Measurements from ENCODE around the gene AMPD2. TPM values are rescaled to one million over a fixed set of nuclear protein-coding genes. Genes with fewer than 3 reads are reported as not detected.

AMPD2 gene
- total RNA-seq, 1 donor from 2014 or later = 91.6 TPM

- Mint-ChIP-seq H3K27me3 (no peaks in the 10 kb centered on the region), H3K4me3 (ENCODE audit: low read depth) (no peak overlapping the region), H3K36me3 (ENCODE audit: insufficient read depth) (peaks cover 4% of the 10 kb centered on the region), H3K27ac (no peak overlapping the region), H3K9me3 (ENCODE audit: low read depth) (no peaks in the 10 kb centered on the region), H3K4me1 (ENCODE audit: low read depth) (peaks cover 15% of the 10 kb centered on the region)
- TF ChIP-seq CTCF (IDR thresholded peaks at IDR 0.05; ENCODE audit: unreplicated experiment) = no peak
- no peak for DNase-seq (ENCODE audit: low spot score, unreplicated experiment)
Observed at GRCh38 chr1:109624201-109625010, 4.8 kb downstream of the AMPD2 start.

- Mint-ChIP-seq H3K36me3 (ENCODE audit: insufficient read depth) (peaks cover 4% of the 10 kb centered on the region), H3K4me1 (ENCODE audit: low read depth) (peaks cover 10% of the 10 kb centered on the region), H3K27ac (no peak overlapping the region), H3K27me3 (no peaks in the 10 kb centered on the region), H3K9me3 (ENCODE audit: low read depth) (no peaks in the 10 kb centered on the region), H3K4me3 (ENCODE audit: low read depth) (no peak overlapping the region)
- no peak for TF ChIP-seq CTCF (IDR thresholded peaks at IDR 0.05; ENCODE audit: unreplicated experiment)
- DNase-seq (ENCODE audit: low spot score, unreplicated experiment) = no peak
Observed at GRCh38 chr1:109625176-109625575, 5.5 kb downstream of the AMPD2 start.

GRCh38 chr1:109625601-109626560 is 6.2 kb downstream of the AMPD2 start:
- Mint-ChIP-seq H3K36me3 (ENCODE audit: insufficient read depth) (peaks cover 4% of the 10 kb centered on the region), H3K4me3 (ENCODE audit: low read depth) (no peak overlapping the region), H3K27ac (no peak overlapping the region), H3K9me3 (ENCODE audit: low read depth) (no peaks in the 10 kb centered on the region), H3K27me3 (no peaks in the 10 kb centered on the region), H3K4me1 (ENCODE audit: low read depth) (peaks cover 6% of the 10 kb centered on the region)
- no peak for TF ChIP-seq CTCF (IDR thresholded peaks at IDR 0.05; ENCODE audit: unreplicated experiment)
- no peak for DNase-seq (ENCODE audit: low spot score, unreplicated experiment)

GRCh38 chr1:109626682-109627408 is 7.2 kb downstream of the AMPD2 start:
- no peak overlapping the region for H3K4me3 Mint-ChIP-seq (ENCODE audit: low read depth)
- no peaks in the 10 kb centered on the region for H3K27me3 Mint-ChIP-seq
- H3K9me3 Mint-ChIP-seq (ENCODE audit: low read depth) = no peaks in the 10 kb centered on the region
- H3K27ac Mint-ChIP-seq = no peak overlapping the region
- H3K4me1 Mint-ChIP-seq (ENCODE audit: low read depth) = peaks cover 2% of the 10 kb centered on the region
- no peak for TF ChIP-seq CTCF (IDR thresholded peaks at IDR 0.05; ENCODE audit: unreplicated experiment)
- no peak for DNase-seq (ENCODE audit: low spot score, unreplicated experiment)
- H3K36me3 Mint-ChIP-seq (ENCODE audit: insufficient read depth) = peaks cover 7% of the 10 kb centered on the region
